DND-41 (cell line): ENCODE measurements around the gene ST6GALNAC3.

Source experiments
- ATAC-seq: fragments of 200-7000 bp; cut with Tn5 transposase; 3 replicates; pipeline ENCODE4 v1.9.1; 2021; ENCODE audit warnings: low read depth; ENCODE audit not compliant: insufficient read depth
- DNase-seq: peaks from one replicate; pipeline ENCODE4 v3.0.0-alpha.2; 2020
- H2AFZ ChIP-seq: 2 replicates; pipeline ENCODE4 v1.6.0; 2012; ENCODE audit warnings: low read depth, low read length
- H3K27ac ChIP-seq: 2 replicates; pipeline ENCODE4 v1.5.1; 2012; ENCODE audit warnings: low read length, inconsistent platforms
- H3K27me3 ChIP-seq: fragments of 200-600 bp; sonication (generic); 2 replicates; pipeline ENCODE4 v1.6.0; 2012; ENCODE audit warnings: low read length, mild to moderate bottlenecking, inconsistent platforms; ENCODE audit not compliant: insufficient read depth, poor library complexity
- H3K36me3 ChIP-seq: 2 replicates; pipeline ENCODE4 v1.5.1; 2012; ENCODE audit warnings: low read length, inconsistent platforms; ENCODE audit not compliant: insufficient read depth
- H3K4me1 ChIP-seq: 2 replicates; pipeline ENCODE4 v1.5.1; 2012; ENCODE audit warnings: mild to moderate bottlenecking, low read length; ENCODE audit not compliant: insufficient read depth
- H3K4me2 ChIP-seq: 2 replicates; pipeline ENCODE4 v1.6.0; 2012; ENCODE audit warnings: mild to moderate bottlenecking, moderate library complexity, low read length, inconsistent platforms; ENCODE audit not compliant: insufficient read depth
- H3K4me3 ChIP-seq, 2 experiments: fragments of 200-600 bp in 1 of 2; shearing (Covaris generic) in 1 of 2; 2 replicates each; pipeline ENCODE4 v1.5.1; 2012 to 2016; ENCODE audit warnings: inconsistent platforms in 2 of 2, low read length in 2 of 2, mild to moderate bottlenecking in 2 of 2, low read depth in 1 of 2, moderate library complexity in 1 of 2
- H3K79me2 ChIP-seq: 2 replicates; pipeline ENCODE4 v1.6.0; 2012; ENCODE audit warnings: low read length, inconsistent platforms; ENCODE audit not compliant: insufficient read depth
- H3K9ac ChIP-seq: 2 replicates; pipeline ENCODE4 v1.6.0; 2012; ENCODE audit warnings: low read depth, mild to moderate bottlenecking, inconsistent platforms, low read length, moderate library complexity
- H3K9me3 ChIP-seq: 2 replicates; pipeline ENCODE4 v1.5.1; 2012; ENCODE audit warnings: low read length, moderate library complexity, mild to moderate bottlenecking, inconsistent platforms; ENCODE audit not compliant: insufficient read depth, severe bottlenecking
- H4K20me1 ChIP-seq: 2 replicates; pipeline ENCODE4 v1.6.0; 2012; ENCODE audit warnings: low read length; ENCODE audit not compliant: insufficient read depth
- CTCF ChIP-seq: IDR thresholded peaks from 2 replicates; pipeline ENCODE4 v1.5.1; 2012; ENCODE audit warnings: borderline replicate concordance, low read length, moderate library complexity, mild to moderate bottlenecking; ENCODE audit not compliant: poor library complexity, severe bottlenecking; ENCODE audit errors: extremely low read depth
- EZH2 ChIP-seq: IDR thresholded peaks from 3 replicates; pipeline ENCODE4 v1.6.1; 2012; ENCODE audit warnings: borderline replicate concordance, low read depth, mild to moderate bottlenecking, moderate library complexity, low read length, inconsistent platforms; ENCODE audit not compliant: severe bottlenecking

ST6GALNAC3 gene

GRCh38 chr1:76230842-76231281, 156.3 kb downstream of the ST6GALNAC3 start:
- H3K79me2 ChIP-seq: no peaks in the 10 kb centered on the region
- H2AFZ ChIP-seq: no peak overlapping the region
- H3K4me2 ChIP-seq: no peak overlapping the region
- TF ChIP-seq EZH2: no peak
- TF ChIP-seq CTCF: no peak
- ATAC-seq: no peak
- no peak overlapping the region for H3K4me3 ChIP-seq
- no peaks in the 10 kb centered on the region for H3K36me3 ChIP-seq
- no peak overlapping the region for H3K27ac ChIP-seq
- H3K4me1 ChIP-seq: no peaks in the 10 kb centered on the region
- H3K9ac ChIP-seq: no peak overlapping the region
- DNase-seq: no peak
- no peaks in the 10 kb centered on the region for H4K20me1 ChIP-seq
- no peaks in the 10 kb centered on the region for H3K9me3 ChIP-seq
- no peaks in the 10 kb centered on the region for H3K27me3 ChIP-seq

GRCh38 chr1:76231320-76231719, 156.8 kb downstream of the ST6GALNAC3 start:
- no peak for ATAC-seq
- no peak overlapping the region for H3K4me3 ChIP-seq
- no peaks in the 10 kb centered on the region for H3K36me3 ChIP-seq
- H3K27ac ChIP-seq: no peak overlapping the region
- no peaks in the 10 kb centered on the region for H3K9me3 ChIP-seq
- no peaks in the 10 kb centered on the region for H4K20me1 ChIP-seq
- H3K27me3 ChIP-seq: no peaks in the 10 kb centered on the region
- H3K79me2 ChIP-seq: no peaks in the 10 kb centered on the region
- H3K9ac ChIP-seq: no peak overlapping the region
- no peak overlapping the region for H3K4me2 ChIP-seq
- no peak for DNase-seq
- H3K4me1 ChIP-seq: no peaks in the 10 kb centered on the region
- H2AFZ ChIP-seq: no peak overlapping the region
- no peak for TF ChIP-seq CTCF
- no peak for TF ChIP-seq EZH2

- DNase-seq: no peak
- no peak overlapping the region for H3K4me2 ChIP-seq
- no peaks in the 10 kb centered on the region for H3K4me1 ChIP-seq
- H2AFZ ChIP-seq: no peak overlapping the region
- H3K79me2 ChIP-seq: no peaks in the 10 kb centered on the region
- H3K27ac ChIP-seq: no peak overlapping the region
- H3K27me3 ChIP-seq: no peaks in the 10 kb centered on the region
- no peak overlapping the region for H3K9ac ChIP-seq
- H3K36me3 ChIP-seq: no peaks in the 10 kb centered on the region
- no peak overlapping the region for H3K4me3 ChIP-seq
- no peaks in the 10 kb centered on the region for H3K9me3 ChIP-seq
- ATAC-seq: no peak
- TF ChIP-seq CTCF (no peak), EZH2 (no peak)
- no peaks in the 10 kb centered on the region for H4K20me1 ChIP-seq
Observed at GRCh38 chr1:76232666-76233065, 158.1 kb downstream of the ST6GALNAC3 start.

- DNase-seq (no peak), ATAC-seq (no peak)
- Histone ChIP-seq H2AFZ (no peak overlapping the region), H3K4me1 (no peaks in the 10 kb centered on the region), H3K79me2 (no peaks in the 10 kb centered on the region), H3K4me2 (no peak overlapping the region), H3K27me3 (no peaks in the 10 kb centered on the region), H3K36me3 (no peaks in the 10 kb centered on the region), H3K4me3 (no peak overlapping the region), H3K27ac (no peak overlapping the region), H4K20me1 (no peaks in the 10 kb centered on the region), H3K9ac (no peak overlapping the region), H3K9me3 (no peaks in the 10 kb centered on the region)
- TF ChIP-seq CTCF (no peak), EZH2 (no peak)
Observed at GRCh38 chr1:76234061-76234460, 159.5 kb downstream of the ST6GALNAC3 start.
